Stimulated activated CD4-positive, alpha-beta T cell treated with anti-CD3 and anti-CD28 coated beads, TNF-alpha, amount 100 ng/mL, for 4 hours (primary cell): Measurements from ENCODE around the gene FKBP5.
A peak's percentile ranks its signal among the peaks of the same experiment; 100 is the strongest.
"Not testable (repeated sequence)": the region's sequence is repeated elsewhere in the genome, so short reads cannot be mapped to it uniquely, and the experiment has no call there.

Experiments used
- DNase-seq, 3 experiments: peaks; one replicate each; pipeline ENCODE4 v3.0.0-alpha.2; 2020; ENCODE audit warnings: low read depth in 3 of 3

The FKBP5 gene

DNA sequence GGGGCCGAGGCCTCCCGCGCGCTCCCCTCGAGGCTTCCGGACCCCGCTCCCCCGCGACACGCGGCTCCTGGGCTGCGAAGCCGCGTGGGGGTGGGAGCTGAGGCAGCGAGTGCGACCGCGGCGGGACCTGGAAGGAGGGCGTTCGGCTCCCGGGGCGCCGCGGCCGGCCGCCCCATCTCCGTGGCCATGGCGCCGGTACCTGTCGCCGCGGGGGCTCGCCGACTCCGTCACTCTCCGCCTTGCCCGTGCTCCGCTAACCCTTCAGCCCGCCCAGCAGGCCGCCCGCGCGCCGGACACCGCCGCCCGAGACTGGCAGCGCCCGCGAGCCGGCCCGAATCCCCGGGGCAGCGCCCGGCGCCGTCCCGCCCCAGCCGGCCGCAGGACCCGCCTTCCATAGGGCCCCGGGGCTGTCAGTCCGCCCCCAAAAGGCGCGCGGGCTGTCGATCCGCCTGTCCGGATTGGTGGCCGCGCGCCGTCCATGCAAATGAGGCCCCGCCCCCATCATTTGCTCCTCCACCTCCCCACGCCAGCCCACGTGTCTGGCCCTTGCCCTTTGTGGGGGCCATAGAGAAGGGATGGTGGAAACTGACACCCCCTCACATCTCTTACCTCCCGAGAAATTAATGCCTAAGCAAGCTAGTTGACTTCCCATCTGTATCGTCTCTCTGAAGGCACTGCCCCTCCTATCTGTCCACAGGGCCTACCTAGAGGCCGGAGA lies at the start of gene FKBP5:
TSS of gene FKBP5 (minus strand) at position 311 of the 718 bp plus-strand sequence. CDS start 46,091 bp downstream, outside the sequence.
- peak; percentile 79 to 81 (median 81) for DNase-seq

DNA sequence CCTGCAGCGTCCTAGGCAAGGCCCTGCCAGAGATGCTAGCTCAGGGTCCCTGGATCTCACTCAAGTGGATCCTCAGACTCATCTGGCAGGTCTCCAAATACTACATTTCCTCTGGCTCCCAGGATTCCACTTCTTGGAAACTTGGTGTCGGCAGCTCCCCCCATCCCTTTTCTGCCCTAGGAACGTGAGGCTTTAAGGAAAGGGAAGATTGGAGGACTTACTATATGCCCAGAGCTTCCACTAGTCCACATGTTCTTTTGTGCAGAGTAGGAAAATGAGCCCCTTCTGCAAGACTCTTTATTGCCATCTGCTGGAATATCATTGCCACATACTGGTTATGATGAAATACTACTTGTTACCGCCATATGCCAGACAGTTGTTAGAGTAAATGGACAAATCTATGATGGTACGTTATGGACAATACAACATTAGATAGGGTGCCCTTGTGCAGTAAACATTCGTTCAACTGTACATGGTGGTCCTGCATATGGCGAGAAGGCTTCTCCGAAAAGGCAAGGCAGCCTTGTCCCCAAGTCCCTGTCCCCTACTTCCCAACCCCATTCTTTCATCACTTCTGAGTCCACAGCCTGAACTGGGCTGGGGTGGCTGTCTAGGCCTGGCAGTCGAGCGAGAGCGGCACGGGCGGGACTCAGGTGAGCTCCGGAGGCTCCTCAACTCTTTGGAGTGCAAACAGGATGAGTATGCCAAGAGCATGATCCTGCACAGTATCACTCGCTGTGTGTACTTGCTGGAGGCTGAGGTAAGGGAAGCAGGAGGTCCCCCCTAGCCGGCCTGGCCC lies 48.9 kb upstream of the FKBP5 start:
- DNase-seq, result no peak

DNA sequence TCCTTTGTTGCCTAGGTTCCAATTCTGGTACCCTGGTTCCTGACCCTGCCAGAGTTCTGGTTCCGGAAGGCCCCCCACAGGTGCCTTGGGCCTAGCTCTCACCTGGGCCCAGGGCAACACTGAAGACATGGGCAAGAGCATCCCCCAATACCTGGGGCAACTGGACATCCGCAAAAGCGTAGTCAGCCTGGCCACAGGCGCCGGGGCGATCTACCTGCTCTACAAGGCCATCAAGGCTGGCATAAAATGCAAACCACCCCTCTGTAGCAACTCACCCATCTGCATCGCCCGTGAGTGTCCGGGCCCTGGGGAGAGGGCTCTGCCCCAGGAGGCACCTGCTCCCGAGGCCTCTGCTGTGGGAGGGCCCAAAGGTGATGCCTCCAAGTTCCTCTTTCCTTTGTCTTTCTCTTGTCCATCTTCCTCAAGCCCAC lies 48.3 kb upstream of the FKBP5 start, which contains the start of gene ARMC12:
TSS of gene ARMC12 (plus strand) at position 51 of the 431 bp plus-strand sequence. CDS start at position 128, 77 bp downstream.
- no peak for DNase-seq

DNA sequence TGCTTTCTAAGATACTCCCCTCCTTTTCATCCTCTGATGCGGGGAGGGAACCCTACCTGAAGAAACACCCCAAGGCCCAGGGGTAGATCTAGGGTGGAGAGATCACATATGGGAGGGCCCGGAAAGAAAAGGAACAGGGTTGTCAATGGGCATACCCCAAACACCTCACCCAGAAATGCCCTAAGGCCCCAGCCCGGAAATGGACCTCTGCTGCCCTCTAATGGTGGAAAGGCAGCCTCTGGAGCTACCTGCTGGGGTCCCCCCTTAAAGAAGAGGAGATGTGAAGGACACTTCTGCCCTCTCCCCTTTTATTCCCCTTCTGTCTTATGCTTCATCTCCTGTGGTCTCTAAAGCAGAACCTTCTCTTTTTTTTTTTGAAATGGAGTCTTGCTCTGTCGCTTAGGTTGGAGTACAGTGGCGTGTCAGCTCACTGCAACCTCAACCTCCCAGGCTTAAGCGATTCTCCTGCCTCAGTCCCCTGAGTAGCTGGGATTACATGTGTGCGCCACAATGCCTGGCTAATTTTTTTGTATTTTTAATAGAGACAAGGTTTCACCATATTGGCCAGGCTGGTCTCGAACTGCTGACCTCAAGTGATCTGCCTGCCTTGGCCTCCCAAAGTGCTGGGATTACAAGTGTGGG lies 47.7 kb upstream of the FKBP5 start:
- peak; percentile 73 to 79 (median 76) for DNase-seq

DNA sequence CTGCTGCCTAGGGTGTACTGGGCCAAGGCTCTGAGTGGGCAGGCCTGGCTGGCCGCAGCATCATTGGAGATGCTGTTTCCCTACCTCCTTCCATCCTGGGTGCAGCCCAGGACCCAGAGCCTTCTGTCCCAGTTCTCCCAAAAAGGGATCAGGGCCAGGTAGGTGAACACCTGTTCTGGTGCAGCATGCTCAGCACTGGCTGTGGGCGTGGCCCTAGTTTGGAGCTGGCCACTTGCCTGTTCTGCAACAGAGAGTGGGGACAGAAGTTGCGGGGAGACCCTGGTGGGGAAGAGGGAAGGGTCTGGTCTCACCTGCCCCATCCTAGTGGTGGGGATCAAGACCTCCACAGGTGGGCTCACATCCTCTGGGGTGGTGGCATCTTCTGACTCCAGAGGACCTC lies 46.7 kb upstream of the FKBP5 start:
- no peak for DNase-seq

DNA sequence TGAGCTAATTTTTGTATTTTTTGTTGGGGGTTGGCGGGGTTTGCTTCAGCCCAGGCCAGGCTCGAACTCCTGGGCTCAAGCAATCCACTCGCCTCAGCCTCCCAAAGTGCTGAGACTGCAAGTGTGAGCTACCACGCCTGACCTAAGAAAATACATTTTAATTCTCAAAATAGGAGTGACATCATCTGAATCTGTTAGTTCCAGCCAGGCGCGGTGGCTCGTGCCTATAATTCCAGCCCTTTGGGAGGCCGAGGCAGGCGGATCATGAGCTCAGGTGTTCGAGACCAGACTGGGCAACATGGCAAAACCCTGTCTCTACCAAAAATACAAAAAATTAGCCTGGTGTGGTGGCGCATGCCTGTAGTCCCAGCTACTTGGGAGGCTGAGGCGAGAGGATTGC lies 45.6 kb upstream of the FKBP5 start:
- not testable (repeated sequence) for DNase-seq

DNA sequence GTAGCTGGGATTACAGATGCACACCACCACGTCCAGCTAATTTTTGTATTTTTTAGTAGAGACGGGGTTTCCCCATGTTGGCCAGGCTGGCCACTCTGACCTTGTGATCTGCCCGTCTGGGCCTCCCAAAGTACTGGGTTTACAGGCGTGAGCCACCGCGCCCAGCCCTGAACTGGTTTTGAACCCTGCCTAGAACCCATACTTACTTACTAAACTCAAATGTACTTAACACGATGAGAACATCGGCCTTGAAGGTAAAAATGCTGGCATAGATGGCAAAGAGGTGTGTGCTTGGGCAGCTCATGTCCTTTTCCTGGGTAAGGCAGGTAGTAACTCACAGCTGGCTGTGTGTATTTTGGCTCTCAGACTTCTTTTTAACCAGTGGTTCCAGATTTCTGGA lies 44.9 kb upstream of the FKBP5 start:
- no peak for DNase-seq

DNA sequence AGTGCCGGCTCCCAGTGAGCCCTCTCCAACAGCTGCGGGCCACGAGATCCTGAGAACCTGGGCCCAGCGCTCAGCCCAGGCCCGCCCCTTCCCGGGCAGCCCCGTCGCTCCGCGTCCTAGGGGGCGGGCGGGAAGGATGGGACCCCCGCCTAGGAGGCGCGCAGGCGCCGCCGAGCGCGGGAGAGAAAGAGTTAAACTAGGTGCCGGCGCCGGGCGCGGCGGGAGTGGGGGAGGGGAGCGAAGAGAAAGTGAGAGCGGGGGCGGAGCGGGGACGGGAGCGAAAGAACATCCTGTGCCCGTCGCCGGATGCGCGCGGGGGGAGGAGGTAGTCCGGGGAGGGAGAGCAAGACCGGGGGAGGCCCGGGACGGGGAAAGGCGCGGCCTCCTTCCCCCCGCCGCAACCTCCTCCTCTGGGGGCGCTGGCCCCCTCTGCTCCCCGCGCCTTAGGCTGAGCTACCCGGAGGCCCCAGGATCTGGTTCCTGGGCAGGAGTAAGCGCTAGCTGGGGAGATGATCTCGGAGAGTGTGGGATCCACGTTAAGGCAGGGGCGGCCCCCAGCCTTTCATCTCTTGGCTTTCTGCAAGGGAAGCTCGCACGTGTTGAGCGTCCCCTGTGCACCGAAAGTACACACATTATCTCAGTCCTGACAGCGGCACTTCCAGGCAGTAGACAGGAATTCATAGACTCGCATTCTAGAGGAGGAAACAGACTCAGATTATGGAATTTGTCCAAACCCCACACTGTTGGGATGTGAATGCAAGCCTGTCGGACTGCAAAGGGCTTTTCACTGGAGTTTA lies 43.2 kb upstream of the FKBP5 start:
- DNase-seq, result peak; percentile 88 to 94 (median 88)

DNA sequence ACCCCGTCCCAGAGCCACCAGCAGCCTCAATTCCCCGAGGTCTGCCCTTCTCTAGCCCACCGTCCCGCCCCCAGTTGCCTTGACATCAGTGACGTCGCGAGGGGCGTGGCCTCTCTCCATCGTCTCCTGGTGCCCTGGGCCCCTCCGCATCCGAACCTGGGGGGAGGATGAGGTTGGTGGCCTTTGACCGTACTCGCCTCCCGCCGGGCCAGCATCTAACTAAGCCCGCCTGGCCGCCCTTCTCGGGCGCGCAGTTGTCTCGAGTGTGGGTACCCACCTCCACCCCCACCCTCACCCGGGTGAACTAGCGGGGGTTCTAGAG lies 42.7 kb upstream of the FKBP5 start:
- DNase-seq, result peak; percentile 81 to 89 (median 89)

DNA sequence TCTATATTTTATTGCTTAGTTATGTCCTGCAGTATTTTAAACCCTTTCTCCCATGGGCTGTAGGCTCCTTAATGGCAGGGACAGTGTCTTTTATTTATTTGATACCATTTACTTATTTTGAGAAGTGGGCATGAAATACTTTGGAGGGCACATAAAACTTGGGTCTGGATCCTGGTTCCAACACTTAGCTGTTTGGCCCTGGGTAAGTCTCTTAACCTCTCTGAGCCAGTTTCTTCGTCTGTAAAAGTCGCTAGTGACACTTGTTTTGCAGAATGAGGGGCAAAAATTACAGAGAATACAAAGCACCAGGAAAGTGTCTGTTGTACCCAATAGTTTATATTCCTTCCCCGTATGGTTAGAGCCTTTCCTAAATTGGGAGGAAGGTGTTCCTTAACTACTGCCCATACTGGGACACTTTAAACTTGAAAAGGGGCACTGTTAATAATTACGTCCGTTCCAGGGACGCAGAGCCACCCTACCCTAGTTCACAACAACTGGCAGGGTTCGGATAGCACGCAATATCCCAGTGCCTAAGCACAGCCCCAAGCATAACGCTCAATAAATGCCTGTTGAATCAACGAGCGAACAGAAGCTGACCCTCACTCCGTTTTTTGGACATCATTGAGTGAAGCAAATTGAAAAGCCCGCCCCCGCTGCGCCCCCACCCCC lies 42.2 kb upstream of the FKBP5 start:
- DNase-seq, result no peak

DNA sequence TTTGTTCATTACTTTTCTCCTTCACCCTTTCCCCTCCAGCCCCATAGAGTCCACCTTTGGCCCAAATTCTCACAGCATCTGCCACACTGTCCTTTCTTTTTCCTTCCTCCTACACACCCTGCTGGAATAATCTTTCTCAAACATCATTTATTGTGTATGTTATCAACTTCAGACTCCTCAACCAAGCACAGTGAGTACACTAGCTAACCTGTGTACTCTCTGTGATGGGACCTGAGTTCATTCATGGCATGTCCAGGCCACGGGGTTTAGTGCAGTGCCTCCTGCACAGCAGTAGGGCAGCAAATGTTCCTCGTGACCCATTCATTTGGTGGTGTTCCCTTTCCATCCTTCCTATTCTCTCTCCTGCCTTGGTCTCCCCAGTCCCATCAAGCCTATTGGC lies 41.0 kb upstream of the FKBP5 start:
- DNase-seq, result no peak

DNA sequence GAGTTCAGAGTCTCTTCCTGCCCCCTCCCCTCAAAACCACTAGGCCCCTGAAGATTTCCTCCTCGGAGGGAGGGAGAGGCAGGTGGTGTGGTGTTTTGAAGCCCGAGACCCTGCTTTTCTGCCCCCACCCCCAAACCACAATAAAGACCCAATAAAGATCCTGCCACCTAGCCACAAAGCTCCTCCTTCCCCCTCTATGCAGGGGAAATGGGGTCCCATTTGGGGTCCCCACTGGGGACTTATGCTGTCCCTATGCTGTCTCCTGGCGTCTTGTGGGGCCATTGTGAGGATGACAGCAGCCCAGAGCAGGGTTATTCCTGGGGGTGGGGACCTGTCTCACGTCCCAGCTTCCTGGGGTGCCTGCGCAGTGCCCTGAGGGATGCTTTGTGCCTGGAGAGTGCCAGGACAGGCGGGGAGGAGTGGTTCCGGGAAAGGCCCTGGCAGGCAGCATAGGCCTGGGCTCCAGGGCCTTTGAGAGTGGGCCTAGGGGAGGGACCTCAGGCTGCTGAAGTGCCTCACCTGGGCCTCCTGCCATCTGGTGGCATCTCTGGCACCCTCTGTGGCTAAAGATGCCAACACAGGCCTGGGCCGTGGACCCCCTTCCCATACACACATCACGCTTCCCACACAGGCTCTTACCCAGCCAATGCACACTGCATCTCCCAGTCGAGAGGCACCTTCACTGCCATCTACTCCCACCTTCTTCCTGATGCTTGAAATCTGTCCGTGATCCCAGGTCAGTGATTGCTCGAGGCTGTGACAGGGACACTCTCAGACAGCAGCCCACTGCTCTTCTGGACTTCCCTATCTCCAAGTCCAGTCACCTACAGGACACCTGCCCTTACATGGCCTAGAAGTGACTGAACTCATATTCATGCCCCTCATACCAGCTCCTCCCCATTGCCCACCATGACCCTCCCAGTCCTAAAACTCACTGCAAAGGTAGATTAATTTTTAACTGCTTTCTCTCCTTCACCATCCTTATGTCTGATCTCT lies 40.3 kb upstream of the FKBP5 start:
- no peak for DNase-seq

DNA sequence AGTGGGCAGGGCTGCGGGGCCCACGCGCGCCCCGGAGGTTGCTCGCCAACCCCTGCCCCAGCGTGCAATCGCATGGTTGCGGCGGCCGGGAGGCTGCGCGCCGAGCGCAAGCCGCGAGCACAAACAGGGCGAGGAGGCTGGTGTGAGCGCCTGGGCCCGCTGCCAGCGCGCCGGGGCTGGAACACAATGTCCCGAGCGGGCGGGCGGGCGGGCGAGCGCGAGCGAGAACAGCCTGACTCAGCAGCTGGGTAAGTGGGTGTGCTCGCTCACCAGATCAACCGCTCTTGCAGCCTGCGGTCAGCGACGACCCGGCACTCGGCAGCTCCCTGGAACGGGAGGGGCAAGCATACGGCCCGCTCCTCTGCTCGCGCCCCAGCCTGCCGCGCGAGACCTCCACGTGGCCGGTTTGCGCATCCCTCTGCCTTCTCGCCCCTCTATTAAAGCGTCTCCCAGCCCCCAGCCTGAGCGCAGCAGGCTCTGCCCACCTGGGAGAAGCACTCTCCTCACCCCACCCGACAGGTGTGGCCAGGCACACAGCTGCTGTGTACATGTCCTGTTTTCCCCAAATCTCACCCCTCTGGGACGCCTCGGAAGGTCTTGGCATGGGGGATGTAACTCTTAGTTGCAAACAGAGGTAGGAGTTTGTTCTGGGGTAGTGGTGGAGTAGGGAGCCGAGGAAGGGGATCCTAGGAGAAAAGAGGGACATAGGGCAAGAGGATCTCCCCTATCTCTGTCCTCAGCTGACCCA lies 39.4 kb upstream of the FKBP5 start:
- DNase-seq, result peak in 2 of 3 experiments; percentile 66 to 72

DNA sequence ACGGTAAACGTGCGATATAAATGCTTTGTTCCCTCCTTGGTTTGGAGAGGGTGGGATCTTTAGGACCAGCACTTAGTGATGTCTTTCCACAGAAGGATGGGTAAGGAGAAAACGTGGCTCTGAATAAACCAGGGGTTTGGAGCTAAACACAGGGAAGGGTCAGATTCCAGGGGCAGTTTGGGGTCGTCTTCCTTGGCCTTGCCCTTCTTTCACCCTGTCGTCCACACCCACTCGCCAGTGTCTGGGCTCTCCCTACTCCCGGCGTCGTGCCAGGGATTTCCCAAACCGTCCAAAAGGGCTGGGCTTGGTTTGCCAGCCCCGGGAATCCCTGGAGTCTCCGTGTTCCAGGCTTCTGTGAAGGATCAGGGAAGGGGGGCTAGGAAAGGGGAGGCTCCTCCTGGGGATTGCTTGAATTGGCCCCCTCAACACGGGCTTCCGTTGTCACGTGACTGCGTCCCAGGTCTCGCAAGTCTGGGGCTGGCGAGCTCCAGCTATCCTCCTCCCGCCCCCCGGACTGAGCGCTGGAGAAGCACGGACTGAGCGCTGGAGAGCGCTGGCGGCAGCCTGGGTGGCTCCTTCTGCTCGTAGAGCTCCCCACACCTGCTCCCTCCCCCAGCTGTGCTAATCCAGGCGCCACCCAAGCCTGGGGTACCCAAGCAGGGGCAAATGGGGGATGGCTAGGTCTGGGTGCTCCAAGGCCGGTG lies 38.7 kb upstream of the FKBP5 start:
- DNase-seq, result no peak

DNA sequence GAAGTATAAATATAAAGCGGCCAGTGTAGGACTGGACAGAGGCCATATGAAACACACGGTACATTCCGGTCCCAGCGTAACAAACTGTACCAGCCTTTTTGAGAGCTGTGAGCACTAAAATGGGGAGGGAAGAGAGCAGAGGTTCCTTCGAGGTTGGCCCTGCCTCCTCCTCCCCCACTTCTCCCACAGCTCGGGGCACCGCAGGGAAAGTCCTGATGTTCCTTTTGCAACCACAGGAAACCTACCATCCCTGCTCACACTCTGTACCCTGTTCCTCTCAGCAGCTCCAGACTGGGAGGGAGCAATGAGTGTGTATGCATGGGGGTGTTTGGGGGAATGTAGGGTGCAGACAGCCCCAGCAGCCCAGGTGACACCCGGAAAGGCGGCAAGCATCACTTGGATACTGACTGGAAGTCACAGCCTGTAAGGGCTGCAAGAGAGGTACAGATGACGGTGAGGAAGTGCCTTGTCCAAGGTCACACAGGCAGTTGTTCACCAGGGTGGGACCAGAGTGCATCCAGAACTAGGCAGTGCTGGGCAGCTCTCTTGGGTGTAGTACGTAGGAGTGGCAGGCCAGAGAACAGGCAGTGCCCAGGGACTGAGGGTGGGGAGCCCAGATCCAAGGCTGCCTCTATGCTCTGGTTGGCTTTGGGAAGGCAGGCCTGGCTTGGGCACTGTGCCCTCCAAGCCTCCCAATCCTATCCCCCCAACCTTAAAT lies 37.2 kb upstream of the FKBP5 start:
- no peak for DNase-seq

DNA sequence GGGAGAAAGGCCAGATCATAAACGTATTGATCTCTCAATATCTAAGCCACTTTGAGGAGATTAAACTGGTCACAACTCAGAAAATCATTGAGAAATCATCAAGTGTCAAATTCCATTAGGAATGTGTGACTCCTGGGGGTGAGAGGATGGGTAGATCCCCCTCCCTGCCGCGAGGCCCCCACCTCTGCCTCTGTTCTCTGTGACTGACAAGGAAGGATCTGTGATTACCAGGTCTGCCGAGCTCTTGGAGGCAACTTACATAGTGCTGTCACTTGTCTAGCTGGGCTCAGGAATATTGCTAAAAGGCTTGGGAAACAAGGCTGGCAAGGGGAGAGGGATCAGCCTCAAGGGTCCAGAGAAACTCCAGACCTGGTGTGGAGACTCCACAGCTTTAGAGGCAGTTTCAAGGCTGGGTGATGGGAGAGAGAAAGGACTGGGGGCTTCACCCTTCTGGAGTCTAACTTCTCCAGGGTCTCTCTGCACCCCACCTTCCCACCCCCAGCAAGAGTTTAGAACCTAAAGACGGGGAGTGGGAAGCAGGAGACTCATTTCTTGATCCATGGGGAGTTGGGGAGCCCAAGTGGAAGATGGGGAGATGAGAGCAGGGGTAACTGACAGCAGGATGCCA lies 36.5 kb upstream of the FKBP5 start:
- DNase-seq, result no peak

DNA sequence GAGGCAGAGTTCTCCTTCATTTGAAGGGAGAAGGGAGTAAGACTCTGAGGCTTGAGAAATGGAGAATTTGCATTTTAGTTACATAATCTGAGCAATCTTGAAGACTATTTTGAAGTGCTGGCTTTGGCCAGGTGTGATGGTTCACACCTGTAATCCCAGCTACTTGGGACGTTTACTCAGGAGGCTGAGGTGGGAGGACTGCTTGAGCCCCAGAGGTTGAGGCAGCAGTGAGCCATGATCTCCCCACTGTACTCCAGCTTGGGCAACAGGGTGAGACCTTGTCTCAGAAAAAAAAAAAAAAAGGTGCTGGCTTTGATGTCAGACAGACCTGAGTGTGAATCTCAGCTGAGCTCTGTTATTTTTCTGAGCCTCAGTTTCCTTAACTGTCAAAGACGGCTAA lies 35.8 kb upstream of the FKBP5 start:
- no peak for DNase-seq
